H9 (cell line): ENCODE measurements around the gene OXSM. TPM values are rescaled to one million over a fixed set of nuclear protein-coding genes. Genes with fewer than 3 reads are reported as not detected.

Experiments used
- DNase-seq: peaks from one replicate; pipeline ENCODE4 v3.0.0-alpha.2; 2017
- H2AFZ ChIP-seq: one replicate; pipeline ENCODE4 v1.6.1; 2013; ENCODE audit warnings: mild to moderate bottlenecking, low read length, control low read depth, moderate library complexity
- H2AK5ac ChIP-seq: 2 replicates; pipeline ENCODE4 v1.6.1; 2013; ENCODE audit warnings: low read length, control low read depth, mixed read lengths; ENCODE audit not compliant: insufficient read length
- H2BK120ac ChIP-seq: one replicate; pipeline ENCODE4 v1.6.1; 2013; ENCODE audit warnings: low read depth, mild to moderate bottlenecking, low read length, control low read depth, inconsistent platforms; ENCODE audit not compliant: poor library complexity, severe bottlenecking
- H2BK12ac ChIP-seq: 2 replicates; pipeline ENCODE4 v1.6.1; 2013; ENCODE audit warnings: low read length, control low read depth, mixed read lengths, low read depth; ENCODE audit not compliant: insufficient read length
- H2BK15ac ChIP-seq: 2 replicates; pipeline ENCODE4 v1.6.1; 2013; ENCODE audit warnings: low read depth, low read length, control low read depth
- H2BK20ac ChIP-seq: one replicate; pipeline ENCODE4 v1.6.1; 2013; ENCODE audit warnings: low read depth, mild to moderate bottlenecking, low read length, control low read depth, inconsistent platforms; ENCODE audit not compliant: poor library complexity, severe bottlenecking
- H2BK5ac ChIP-seq: 2 replicates; pipeline ENCODE4 v1.6.1; 2013; ENCODE audit warnings: low read length, control low read depth, mixed read lengths; ENCODE audit not compliant: insufficient read length
- H3K14ac ChIP-seq: 2 replicates; pipeline ENCODE4 v1.6.1; 2013; ENCODE audit warnings: low read length, control low read depth; ENCODE audit not compliant: insufficient read depth
- H3K18ac ChIP-seq: 2 replicates; pipeline ENCODE4 v1.6.1; 2013; ENCODE audit warnings: low read depth, mild to moderate bottlenecking, mixed read lengths, low read length, control low read depth; ENCODE audit not compliant: insufficient read length
- H3K23ac ChIP-seq: 2 replicates; pipeline ENCODE4 v1.6.1; 2013; ENCODE audit warnings: low read length, control low read depth, mixed read lengths, low read depth; ENCODE audit not compliant: insufficient read length
- H3K23me2 ChIP-seq: 2 replicates; pipeline ENCODE4 v1.6.1; 2013; ENCODE audit warnings: low read depth, mild to moderate bottlenecking, mixed read lengths, low read length, control low read depth; ENCODE audit not compliant: insufficient read length, poor library complexity, severe bottlenecking
- H3K27ac ChIP-seq: 2 replicates; pipeline ENCODE4 v1.5.1; 2013; ENCODE audit warnings: low read length, control low read depth, mixed read lengths, low read depth; ENCODE audit not compliant: insufficient read length
- H3K27me3 ChIP-seq: 2 replicates; pipeline ENCODE4 v1.6.1; 2013; ENCODE audit warnings: low read length, control low read depth, inconsistent platforms; ENCODE audit not compliant: insufficient read depth
- H3K4ac ChIP-seq: 2 replicates; pipeline ENCODE4 v1.6.1; 2013; ENCODE audit warnings: low read depth, mild to moderate bottlenecking, control low read depth, inconsistent platforms, low read length, moderate library complexity
- H3K4me1 ChIP-seq: 2 replicates; pipeline ENCODE4 v1.6.1; 2013; ENCODE audit warnings: low read length, control low read depth, inconsistent platforms; ENCODE audit not compliant: insufficient read depth
- H3K4me2 ChIP-seq: 2 replicates; pipeline ENCODE4 v1.6.1; 2013; ENCODE audit warnings: low read length, control low read depth, mixed read lengths; ENCODE audit not compliant: insufficient read length, insufficient read depth
- H3K56ac ChIP-seq: 2 replicates; pipeline ENCODE4 v1.6.1; 2013; ENCODE audit warnings: low read depth, mild to moderate bottlenecking, mixed read lengths, low read length, control low read depth; ENCODE audit not compliant: insufficient read length
- H3K79me1 ChIP-seq: 2 replicates; pipeline ENCODE4 v1.6.1; 2013; ENCODE audit warnings: low read depth, mild to moderate bottlenecking, moderate library complexity, low read length, control low read depth, inconsistent platforms; ENCODE audit not compliant: insufficient read depth, poor library complexity, severe bottlenecking
- H3K79me2 ChIP-seq: 2 replicates; pipeline ENCODE4 v1.6.1; 2013; ENCODE audit warnings: low read length, control low read depth, inconsistent platforms; ENCODE audit not compliant: insufficient read depth
- H3K9ac ChIP-seq: 2 replicates; pipeline ENCODE4 v1.6.1; 2013; ENCODE audit warnings: low read length, control low read depth, mixed read lengths; ENCODE audit not compliant: insufficient read length; ENCODE audit errors: extremely low read depth
- H3K9me3 ChIP-seq: one replicate; pipeline ENCODE4 v1.6.1; 2013; ENCODE audit warnings: low read depth, low read length, inconsistent platforms; ENCODE audit not compliant: control insufficient read depth
- H3T11ph ChIP-seq: one replicate; pipeline ENCODE4 v1.6.1; 2013; ENCODE audit warnings: mild to moderate bottlenecking, low read length, control low read depth, inconsistent platforms
- H4K20me1 ChIP-seq: one replicate; pipeline ENCODE4 v1.6.1; 2013; ENCODE audit not compliant: control insufficient read depth, insufficient read length, insufficient read depth
- H4K5ac ChIP-seq: 2 replicates; pipeline ENCODE4 v1.6.1; 2013; ENCODE audit warnings: low read depth, mild to moderate bottlenecking, mixed read lengths, low read length, control low read depth; ENCODE audit not compliant: insufficient read length
- H4K8ac ChIP-seq: replicated peaks from 2 replicates; pipeline ENCODE4 v1.6.1; 2013; ENCODE audit warnings: low read length, control low read depth, mixed read lengths, low read depth; ENCODE audit not compliant: insufficient read length
- H4K91ac ChIP-seq: 2 replicates; pipeline ENCODE4 v1.6.1; 2013; ENCODE audit warnings: low read depth, mild to moderate bottlenecking, moderate library complexity, mixed read lengths, low read length, control low read depth; ENCODE audit not compliant: insufficient read length
- H3K27ac Mint-ChIP-seq, 3 experiments: 2 replicates in 2 of 3; 3 replicates in 1 of 3; pipeline ENCODE4 v1.8.0; 2020 to 2021; ENCODE audit warnings: mixed read lengths in 3 of 3, mild to moderate bottlenecking in 1 of 3, moderate library complexity in 1 of 3
- H3K27me3 Mint-ChIP-seq: 2 replicates; pipeline ENCODE4 v1.8.0; 2021; ENCODE audit warnings: low read depth, mild to moderate bottlenecking, moderate library complexity, mixed read lengths
- H3K36me3 Mint-ChIP-seq, 3 experiments: 2 replicates in 2 of 3; 3 replicates in 1 of 3; pipeline ENCODE4 v1.8.0; 2020 to 2021; ENCODE audit warnings: low read depth in 3 of 3, mixed read lengths in 3 of 3; ENCODE audit not compliant: insufficient read depth in 1 of 3
- H3K4me1 Mint-ChIP-seq, 2 experiments: 2 replicates each; pipeline ENCODE4 v1.8.0; 2020; ENCODE audit warnings: mixed read lengths in 2 of 2
- H3K4me3 Mint-ChIP-seq, 2 experiments: 2 replicates in 1 of 2; 3 replicates in 1 of 2; pipeline ENCODE4 v1.8.0; 2020 to 2021; ENCODE audit warnings: mild to moderate bottlenecking in 2 of 2, mixed read lengths in 2 of 2, moderate library complexity in 1 of 2
- H3K9me3 Mint-ChIP-seq, 2 experiments: 2 replicates in 1 of 2; 3 replicates in 1 of 2; pipeline ENCODE4 v1.8.0; 2020; ENCODE audit warnings: mild to moderate bottlenecking in 2 of 2, mixed read lengths in 2 of 2, moderate library complexity in 1 of 2
- CTCF ChIP-seq: fragments of 200-600 bp; sonication (generic); conservative IDR thresholded peaks from 3 replicates; pipeline ENCODE4 v1.8.0; 2021; ENCODE audit warnings: antibody characterized with exemption, mild to moderate bottlenecking
- WGBS: extraction: QIAGEN DNeasy Blood & Tissue Kit; methylation state at CpG from one replicate; pipeline ENCODE4 v1.1.7; 2013; ENCODE audit warnings: missing lambda C conversion rate, low lambda C conversion rate, mixed read lengths; ENCODE audit not compliant: insufficient read length; ENCODE audit errors: extremely low coverage; 5-methylcytosine and 5-hydroxymethylcytosine counted together
- total RNA-seq: library from RNA; stranded (reverse); gene quantifications from 2 replicates; pipeline ENCODE4 v1.2.1, GENCODE V29; 2021

OXSM gene
- total RNA-seq, 1 experiment from 2014 or later = 2.5 TPM

GRCh38 chr3:25836579-25836978, 46.7 kb downstream of the OXSM start:
- H3T11ph ChIP-seq = no peak overlapping the region
- H2BK120ac ChIP-seq = no peak overlapping the region
- no peak overlapping the region for H2BK12ac ChIP-seq
- H2BK15ac ChIP-seq = no peak overlapping the region
- no peak overlapping the region for H2BK20ac ChIP-seq
- H3K4me1 ChIP-seq = no peaks in the 10 kb centered on the region
- H3K4me3 Mint-ChIP-seq = no peak overlapping the region
- no peaks in the 10 kb centered on the region for H3K79me1 ChIP-seq
- no CpG with 5 or more reads among the region's 2 CpGs for WGBS
- H3K4me2 ChIP-seq = no peak overlapping the region
- no peaks in the 10 kb centered on the region for H3K9me3 ChIP-seq
- no peak for DNase-seq
- no peaks in the 10 kb centered on the region for H4K20me1 ChIP-seq
- no peaks in the 10 kb centered on the region for H3K27me3 ChIP-seq
- peaks cover 3% of the 10 kb centered on the region; the same call in 1 of the 2 replicates for H3K27me3 Mint-ChIP-seq
- no peak overlapping the region for H3K23ac ChIP-seq
- no peak overlapping the region for H3K18ac ChIP-seq
- H3K27ac Mint-ChIP-seq = no peak overlapping the region
- no peak overlapping the region for H4K5ac ChIP-seq
- no peaks in the 10 kb centered on the region for H3K23me2 ChIP-seq
- H3K4ac ChIP-seq = no peak overlapping the region
- TF ChIP-seq CTCF = no peak
- H4K91ac ChIP-seq = no peak overlapping the region
- H4K8ac ChIP-seq = no peak overlapping the region
- H3K4me1 Mint-ChIP-seq = peaks cover 1 to 3% of the 10 kb centered on the region in 2 experiments; a peak in 3 of 4 replicates
- H3K27ac ChIP-seq = no peak overlapping the region
- H3K9me3 Mint-ChIP-seq = peaks cover 0 to 5% of the 10 kb centered on the region in 2 experiments; a peak in 1 of 5 replicates
- no peak overlapping the region for H3K14ac ChIP-seq
- H2BK5ac ChIP-seq = no peak overlapping the region
- H3K36me3 Mint-ChIP-seq = no peaks in the 10 kb centered on the region
- H3K56ac ChIP-seq = no peak overlapping the region
- no peak overlapping the region for H3K9ac ChIP-seq
- H3K79me2 ChIP-seq = no peaks in the 10 kb centered on the region
- H2AK5ac ChIP-seq = no peak overlapping the region
- no peak overlapping the region for H2AFZ ChIP-seq
